ENCODE measurements around the gene SORCS2. TPM values are rescaled to one million over a fixed set of nuclear protein-coding genes. Genes with fewer than 3 reads are reported as not detected.

The SORCS2 gene
- total RNA-seq, 1 donor from 2014 or later, result 13.4 TPM

- Mint-ChIP-seq H3K9me3 (no peaks in the 10 kb centered on the region), H3K4me1 (ENCODE audit: unreplicated experiment) (no peaks in the 10 kb centered on the region), H3K36me3 (no peaks in the 10 kb centered on the region), H3K4me3 (no peak overlapping the region), H3K27me3 (no peaks in the 10 kb centered on the region), H3K27ac (no peak overlapping the region)
- no peak for TF ChIP-seq CTCF (conservative IDR thresholded peaks at IDR 0.05)
- DNase-seq (ENCODE audit: extremely low spot score, unreplicated experiment), result no peak
Measured at GRCh38 chr4:7328913-7329638, 136.7 kb downstream of the SORCS2 start.

- Mint-ChIP-seq H3K4me1 (ENCODE audit: unreplicated experiment) (peaks cover 7% of the 10 kb centered on the region), H3K9me3 (no peaks in the 10 kb centered on the region), H3K27me3 (no peaks in the 10 kb centered on the region), H3K4me3 (no peak overlapping the region), H3K27ac (no peak overlapping the region), H3K36me3 (no peaks in the 10 kb centered on the region)
- TF ChIP-seq CTCF (conservative IDR thresholded peaks at IDR 0.05), result no peak
- no peak for DNase-seq (ENCODE audit: extremely low spot score, unreplicated experiment)
Measured at GRCh38 chr4:7330031-7330596, 137.8 kb downstream of the SORCS2 start.

GRCh38 chr4:7330811-7331681 lies 138.7 kb downstream of the SORCS2 start:
- H3K27me3 Mint-ChIP-seq, result no peaks in the 10 kb centered on the region
- H3K9me3 Mint-ChIP-seq, result no peaks in the 10 kb centered on the region
- no peak for DNase-seq (ENCODE audit: extremely low spot score, unreplicated experiment)
- H3K4me3 Mint-ChIP-seq, result no peak overlapping the region
- H3K36me3 Mint-ChIP-seq, result no peaks in the 10 kb centered on the region
- TF ChIP-seq CTCF (conservative IDR thresholded peaks at IDR 0.05), result no peak
- H3K27ac Mint-ChIP-seq, result no peak overlapping the region
- H3K4me1 Mint-ChIP-seq (ENCODE audit: unreplicated experiment), result peaks cover 9% of the 10 kb centered on the region

- no peaks in the 10 kb centered on the region for H3K27me3 Mint-ChIP-seq
- no peak overlapping the region for H3K27ac Mint-ChIP-seq
- DNase-seq (ENCODE audit: extremely low spot score, unreplicated experiment), result no peak
- H3K4me1 Mint-ChIP-seq (ENCODE audit: unreplicated experiment), result peaks cover 9% of the 10 kb centered on the region
- no peaks in the 10 kb centered on the region for H3K9me3 Mint-ChIP-seq
- TF ChIP-seq CTCF (conservative IDR thresholded peaks at IDR 0.05), result no peak
- H3K4me3 Mint-ChIP-seq, result no peak overlapping the region
- H3K36me3 Mint-ChIP-seq, result no peaks in the 10 kb centered on the region
Measured at GRCh38 chr4:7331682-7332000, 139.3 kb downstream of the SORCS2 start.

- H3K4me3 Mint-ChIP-seq, result no peak overlapping the region
- peaks cover 9% of the 10 kb centered on the region for H3K4me1 Mint-ChIP-seq (ENCODE audit: unreplicated experiment)
- H3K9me3 Mint-ChIP-seq, result no peaks in the 10 kb centered on the region
- no peak overlapping the region for H3K27ac Mint-ChIP-seq
- DNase-seq (ENCODE audit: extremely low spot score, unreplicated experiment), result no peak
- no peaks in the 10 kb centered on the region for H3K36me3 Mint-ChIP-seq
- H3K27me3 Mint-ChIP-seq, result no peaks in the 10 kb centered on the region
- no peak for TF ChIP-seq CTCF (conservative IDR thresholded peaks at IDR 0.05)
Measured at GRCh38 chr4:7332216-7333023, 140.1 kb downstream of the SORCS2 start.
